NCI-H2029 treated with DMSO at 0.1 percent for 48 hours (cell line): ENCODE measurements around the gene DRAM2.

Experiments used
- DNase-seq: peaks from one replicate; lab custom pipeline; 2025; lab: John Stamatoyannopoulos, UW

The DRAM2 gene

GRCh38 chr1:111139956-111140679 is at the start of gene DRAM2, which contains the start of gene CEPT1:
Gene DRAM2, minus strand, starts transcription at chr1:111140093. Its CDS starts 8,539 bp downstream, at chr1:111131554.
Gene CEPT1, plus strand, starts transcription at chr1:111140223. Its CDS starts 7,492 bp downstream, at chr1:111147715.
- peak; percentile 44 for DNase-seq

GRCh38 chr1:111184663-111185062 is 44.8 kb upstream of the DRAM2 start:
- DNase-seq, result no peak

- no peak for DNase-seq
Observed at GRCh38 chr1:111183308-111184069, 43.6 kb upstream of the DRAM2 start.

GRCh38 chr1:111182052-111182451 is 42.2 kb upstream of the DRAM2 start:
- no peak for DNase-seq

- DNase-seq, result peak; percentile 51
Observed at GRCh38 chr1:111179968-111180533, 40.2 kb upstream of the DRAM2 start.

- DNase-seq, result no peak
Observed at GRCh38 chr1:111176678-111177077, 36.8 kb upstream of the DRAM2 start.

GRCh38 chr1:111175349-111175748 is 35.5 kb upstream of the DRAM2 start:
- no peak for DNase-seq

- DNase-seq, result no peak
Observed at GRCh38 chr1:111174070-111174469, 34.2 kb upstream of the DRAM2 start.

- no peak for DNase-seq
Observed at GRCh38 chr1:111172463-111172862, 32.6 kb upstream of the DRAM2 start.

- DNase-seq, result no peak
Observed at GRCh38 chr1:111164151-111164550, 24.3 kb upstream of the DRAM2 start.

- no peak for DNase-seq
Observed at GRCh38 chr1:111163363-111163762, 23.5 kb upstream of the DRAM2 start.

GRCh38 chr1:111162488-111162880 is 22.6 kb upstream of the DRAM2 start:
- no peak for DNase-seq

- peak; percentile 13 for DNase-seq
Observed at GRCh38 chr1:111161843-111162487, 22.1 kb upstream of the DRAM2 start.

GRCh38 chr1:111157431-111157830 is 17.5 kb upstream of the DRAM2 start:
- no peak for DNase-seq

GRCh38 chr1:111154021-111154999 is 14.4 kb upstream of the DRAM2 start:
- DNase-seq, result no peak

GRCh38 chr1:111151838-111152237 is 11.9 kb upstream of the DRAM2 start:
- DNase-seq, result no peak

- no peak for DNase-seq
Observed at GRCh38 chr1:111148376-111148881, 8.5 kb upstream of the DRAM2 start.

- DNase-seq, result no peak
Observed at GRCh38 chr1:111147948-111148347, 8.1 kb upstream of the DRAM2 start.

GRCh38 chr1:111145963-111146768 is 6.3 kb upstream of the DRAM2 start:
- no peak for DNase-seq

- no peak for DNase-seq
Observed at GRCh38 chr1:111145542-111145941, 5.6 kb upstream of the DRAM2 start.
